Hematopoietic multipotent progenitor cell treated with erythropoietin and hydrocortisone succinate and interleukin-3 and kit ligand, for 6 days (in vitro differentiated cells): ENCODE data around the gene ARHGEF39.

Experiments used
- DNase-seq: peaks from one replicate; pipeline ENCODE4 v3.0.0-alpha.2; 2015

The ARHGEF39 gene

DNA sequence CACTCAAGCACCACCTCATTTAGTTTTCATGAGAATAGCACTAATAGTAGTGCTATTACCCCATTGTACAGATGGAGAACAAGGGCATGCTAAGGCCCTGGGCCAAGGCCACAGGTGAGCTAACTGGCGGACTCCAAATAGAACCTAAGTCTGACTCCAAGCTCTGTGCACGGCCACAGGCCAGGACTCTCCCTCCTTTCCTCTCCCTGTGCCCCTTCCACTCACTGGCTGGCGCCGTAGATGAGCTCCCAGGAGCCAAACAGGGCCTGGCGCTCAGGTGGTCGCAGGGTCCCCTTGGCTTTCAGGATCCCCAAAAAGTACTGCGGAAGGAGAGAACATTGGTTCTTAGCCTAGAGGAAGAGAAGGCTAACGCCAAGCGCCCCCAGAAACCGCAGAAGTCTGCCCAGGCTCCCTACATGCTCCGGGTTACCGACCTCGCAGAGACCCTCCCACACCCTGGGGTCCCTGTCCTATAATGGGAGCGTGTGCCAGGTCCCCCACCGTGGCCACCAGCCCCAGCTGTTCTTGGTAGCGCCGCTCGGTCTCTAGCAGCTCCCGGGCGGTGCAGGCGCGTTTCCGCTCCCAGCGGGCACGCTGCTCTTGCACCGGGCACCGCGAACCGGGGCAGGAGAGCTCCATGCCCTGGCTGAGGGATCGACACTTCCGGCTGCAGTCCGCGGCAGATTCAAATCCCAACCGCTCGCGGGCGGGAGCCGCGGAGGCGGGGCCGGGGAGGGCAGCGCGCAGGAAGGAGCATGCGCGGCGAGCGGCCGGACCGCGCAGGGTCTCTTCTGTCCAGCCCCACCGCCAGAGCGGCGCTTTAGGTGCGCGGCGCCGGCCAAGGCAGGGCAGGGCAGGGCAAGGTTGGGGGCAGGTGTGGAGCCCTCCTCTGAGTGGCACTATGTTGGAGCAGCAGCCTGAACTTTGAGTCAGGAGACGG, at the start of gene ARHGEF39:
TSS of gene ARHGEF39 (minus strand) at position 665 of the 940 bp plus-strand sequence. CDS start at position 639, 26 bp downstream.
- peak; percentile 89 for DNase-seq

DNA sequence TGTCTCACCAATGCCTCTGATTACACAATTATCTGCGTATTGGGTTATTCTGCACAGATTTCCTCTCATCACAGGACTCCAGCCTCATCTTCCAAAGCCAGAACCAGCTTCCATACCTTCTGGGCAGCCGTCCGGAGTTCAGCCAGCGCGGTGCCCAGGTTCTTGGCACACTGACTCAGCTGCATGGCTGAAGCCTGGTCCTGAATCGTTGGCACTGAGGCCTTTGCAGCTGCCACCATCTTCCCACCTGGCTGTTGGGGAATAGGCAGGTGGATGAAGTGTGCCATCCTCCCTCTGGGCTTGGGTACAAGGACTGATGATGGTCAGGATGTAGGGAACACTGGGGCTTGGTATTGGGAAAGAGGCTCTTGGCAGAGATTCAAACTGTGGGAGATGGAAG, 49.1 kb upstream of the ARHGEF39 start:
- no peak for DNase-seq

DNA sequence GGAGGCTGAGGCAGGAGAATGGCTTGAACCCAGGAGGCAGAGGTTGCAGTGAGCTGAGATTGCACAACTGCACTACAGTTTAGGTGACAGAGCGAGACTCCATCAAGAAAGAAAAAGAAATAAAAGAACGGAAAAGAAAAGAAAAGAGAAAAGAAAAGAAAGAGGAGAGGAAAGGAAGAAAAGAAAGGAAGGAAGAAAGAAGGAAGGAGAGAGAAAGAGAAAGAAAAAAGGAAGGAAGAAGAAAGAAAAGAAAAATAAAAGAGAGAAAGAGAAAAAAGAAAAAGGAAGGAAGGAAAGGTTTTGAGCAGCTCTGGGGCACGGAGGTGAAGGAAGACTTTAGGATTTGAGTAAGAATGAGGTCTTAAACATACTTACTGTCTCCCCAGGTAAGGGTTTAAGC, 48.6 kb upstream of the ARHGEF39 start:
- no peak for DNase-seq

DNA sequence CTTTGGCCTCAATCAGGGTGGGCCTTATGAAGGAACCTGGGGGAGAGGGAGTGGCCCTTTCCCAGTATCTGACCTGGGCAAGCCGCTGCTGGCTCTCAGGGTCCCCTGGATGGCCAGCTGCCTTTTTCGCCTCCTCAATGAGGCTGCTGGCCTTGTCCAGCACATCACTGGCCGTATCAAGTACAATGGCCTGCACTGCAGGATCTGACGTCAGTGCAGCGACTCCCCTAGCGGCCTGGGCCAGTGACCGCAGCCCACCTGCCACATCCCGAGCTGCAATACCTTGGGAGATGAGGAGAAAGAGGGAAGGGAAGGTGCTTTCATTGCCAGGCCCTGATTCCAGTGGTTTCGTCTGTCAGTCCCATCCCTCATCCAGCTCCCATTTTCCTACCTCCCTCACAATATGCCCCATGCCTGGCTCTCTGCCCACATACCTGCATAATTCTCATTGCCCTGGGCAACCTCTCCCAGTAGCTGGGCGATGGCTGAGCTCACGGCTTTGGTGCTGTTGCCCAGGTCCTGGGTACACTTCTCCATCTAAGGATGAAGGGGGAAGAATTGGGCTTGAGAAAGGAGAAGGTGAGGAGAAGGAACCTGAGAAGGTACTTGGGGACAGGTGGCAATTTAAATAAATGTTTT, 47.9 kb upstream of the ARHGEF39 start:
- DNase-seq = no peak

DNA sequence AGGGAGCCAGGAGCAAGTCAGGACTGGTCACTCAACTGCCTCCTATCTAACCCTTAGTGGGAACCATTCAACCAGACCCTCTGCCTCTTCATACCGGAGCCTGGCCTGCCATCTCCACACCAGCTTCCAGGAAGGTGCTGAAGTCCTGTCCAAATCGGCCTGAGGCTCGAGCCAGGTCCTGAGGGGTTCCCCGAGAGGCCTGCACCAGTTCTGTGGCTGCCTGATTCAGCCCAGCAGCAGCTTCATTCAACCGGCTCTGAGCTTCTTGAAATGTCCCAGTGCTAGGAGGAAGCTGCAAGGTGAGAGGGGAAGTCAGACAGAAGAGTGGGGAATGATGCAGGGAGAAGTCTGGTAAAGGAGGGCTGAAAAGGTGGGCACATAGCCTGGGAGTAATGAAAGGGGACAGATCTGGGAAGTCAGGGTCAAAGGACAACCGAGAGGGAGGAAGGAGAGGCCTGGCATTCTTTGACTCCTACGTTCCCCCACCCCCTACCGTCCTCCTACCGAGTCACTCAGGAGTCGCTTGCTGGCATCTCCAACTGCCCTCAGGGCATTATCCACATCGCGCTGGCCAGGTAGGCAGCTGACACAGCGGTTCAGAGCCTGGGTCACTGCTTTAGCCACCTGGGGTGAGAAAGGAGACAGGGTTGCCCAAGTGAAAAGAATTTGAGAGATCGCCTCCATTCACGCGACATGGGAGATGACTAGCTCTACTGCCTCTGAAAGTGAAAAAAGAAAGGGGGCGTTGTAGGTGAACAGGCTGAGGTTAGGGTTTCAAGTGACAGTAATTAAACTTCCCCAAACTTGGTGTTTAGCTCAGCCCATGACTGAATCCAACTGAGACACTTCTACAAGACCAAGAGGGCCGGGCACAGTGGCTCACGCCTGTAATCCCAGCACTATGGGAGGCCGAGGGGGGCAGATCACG, 46.8 kb upstream of the ARHGEF39 start:
- no peak for DNase-seq

DNA sequence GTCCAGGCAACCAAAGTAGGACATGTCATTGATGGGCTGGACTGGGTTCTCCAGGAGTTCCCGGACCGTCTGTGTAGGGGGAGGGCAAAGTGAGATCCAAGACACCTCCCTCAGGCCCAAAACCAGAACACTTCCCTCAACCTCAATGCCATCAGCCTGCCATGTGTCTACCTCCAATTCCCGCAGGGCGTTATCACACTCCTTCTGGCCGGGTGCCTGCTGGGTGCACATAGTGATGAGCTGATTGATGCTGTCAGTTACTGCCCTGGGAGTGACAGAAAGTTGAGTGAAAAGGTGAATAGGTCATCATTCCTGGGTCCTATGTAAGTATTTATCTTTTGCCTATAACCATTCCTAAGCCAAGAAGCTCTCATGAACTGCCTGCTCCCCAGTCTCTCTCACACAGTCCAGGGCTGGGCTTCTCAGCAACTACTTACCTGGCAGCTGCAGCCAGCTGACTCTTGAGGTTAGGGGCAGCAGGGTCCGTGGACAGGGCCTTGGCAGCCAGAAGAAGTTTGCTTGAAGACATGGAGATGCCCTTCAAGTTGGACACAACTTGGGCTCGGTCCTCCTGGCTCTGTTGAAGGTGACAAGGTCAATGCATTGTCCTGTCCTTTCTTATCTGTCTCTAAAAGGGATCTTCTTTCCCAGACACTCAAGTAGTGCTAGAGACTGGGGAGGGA, 46.0 kb upstream of the ARHGEF39 start:
- DNase-seq = no peak

DNA sequence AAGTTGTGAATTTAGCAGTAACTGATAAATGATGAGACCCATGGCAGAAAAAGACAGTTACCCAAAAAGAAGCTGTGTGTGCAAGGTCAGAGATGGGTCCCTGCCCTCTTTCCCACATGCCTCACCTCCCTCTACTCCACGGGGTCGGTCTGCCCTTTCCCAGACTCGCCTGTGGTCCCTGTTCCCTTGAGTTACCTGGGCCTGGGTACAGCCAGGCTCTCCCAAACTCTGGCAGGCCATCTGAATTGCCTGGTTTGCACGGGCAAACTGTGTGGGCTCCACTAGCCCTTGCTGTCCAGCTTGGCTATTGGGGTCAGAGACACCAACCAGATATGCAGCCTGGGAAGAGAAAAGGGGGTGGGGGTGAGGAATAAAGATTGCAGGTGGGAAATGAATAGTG, 43.2 kb upstream of the ARHGEF39 start:
- no peak for DNase-seq

- no peak for DNase-seq
Observed at GRCh38 chr9:35706951-35707350, 42.0 kb upstream of the ARHGEF39 start.

- DNase-seq = no peak
Observed at GRCh38 chr9:35705836-35706430, 40.9 kb upstream of the ARHGEF39 start.

- DNase-seq = no peak
Observed at GRCh38 chr9:35705372-35705771, 40.4 kb upstream of the ARHGEF39 start.

GRCh38 chr9:35703906-35704672, 39.1 kb upstream of the ARHGEF39 start:
- no peak for DNase-seq

DNA sequence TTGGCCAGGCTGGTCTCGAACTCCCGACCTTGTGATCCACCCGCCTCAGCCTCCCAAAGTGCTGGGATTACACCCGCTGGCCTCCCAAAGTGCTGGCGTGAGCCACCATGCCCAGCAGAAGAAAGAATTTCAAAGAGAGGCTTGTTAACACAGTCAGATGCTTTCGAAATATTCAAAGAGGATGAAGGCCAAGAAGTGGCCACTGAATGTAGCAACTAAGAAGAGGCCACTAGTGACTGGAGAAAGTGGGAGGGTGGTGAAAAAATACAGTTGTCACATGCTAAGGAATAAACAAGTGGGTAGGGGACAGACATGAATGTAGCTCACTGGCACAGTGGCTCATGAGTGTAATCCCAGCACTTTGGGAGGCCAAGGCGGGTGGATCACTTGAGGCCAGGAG, 37.7 kb upstream of the ARHGEF39 start:
- DNase-seq = no peak

DNA sequence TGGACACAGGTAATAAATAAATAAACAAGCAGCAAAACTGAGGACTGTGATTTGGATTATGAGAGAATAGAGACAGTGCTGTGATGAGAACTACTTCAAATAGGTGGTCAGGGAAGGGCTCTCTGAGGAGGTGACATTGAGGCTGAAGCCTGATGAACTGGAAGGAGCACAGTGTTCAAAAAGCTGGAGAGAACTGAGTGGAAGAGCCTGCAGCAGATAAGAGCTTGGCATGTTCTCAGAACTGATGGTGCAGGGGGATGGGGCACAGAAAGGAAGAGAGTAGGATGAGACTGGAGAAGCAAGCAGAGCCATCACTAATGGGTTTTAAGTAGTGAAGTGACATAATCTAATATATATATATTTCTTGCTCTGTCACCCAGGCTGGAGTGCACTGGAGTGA, 35.9 kb upstream of the ARHGEF39 start:
- no peak for DNase-seq

GRCh38 chr9:35700031-35700430, 35.0 kb upstream of the ARHGEF39 start:
- no peak for DNase-seq

DNA sequence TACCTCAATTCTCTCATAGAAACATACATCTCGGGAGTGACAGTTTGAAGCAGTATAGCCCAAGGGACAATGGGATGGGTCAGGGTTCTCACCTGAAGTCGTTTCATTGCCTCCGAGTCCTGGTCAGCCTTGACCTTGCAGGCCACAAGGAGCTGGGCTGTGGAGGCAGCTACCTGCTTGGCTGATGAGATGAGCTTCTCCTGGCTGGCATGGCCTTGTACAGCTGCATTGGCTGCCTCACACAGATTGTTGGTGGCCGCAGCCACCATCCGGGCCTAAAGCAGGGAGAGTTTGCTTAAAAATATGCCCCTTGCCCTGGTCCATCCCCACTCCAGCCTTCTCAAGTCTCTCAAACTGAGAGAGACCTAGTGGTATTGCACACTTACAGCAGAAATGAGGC, 33.2 kb upstream of the ARHGEF39 start:
- no peak for DNase-seq

- no peak for DNase-seq
Observed at GRCh38 chr9:35697486-35697885, 32.5 kb upstream of the ARHGEF39 start.

GRCh38 chr9:35696520-35697215, 31.7 kb upstream of the ARHGEF39 start:
- peak; percentile 81 for DNase-seq

- DNase-seq = no peak
Observed at GRCh38 chr9:35695943-35696401, 31.0 kb upstream of the ARHGEF39 start.

DNA sequence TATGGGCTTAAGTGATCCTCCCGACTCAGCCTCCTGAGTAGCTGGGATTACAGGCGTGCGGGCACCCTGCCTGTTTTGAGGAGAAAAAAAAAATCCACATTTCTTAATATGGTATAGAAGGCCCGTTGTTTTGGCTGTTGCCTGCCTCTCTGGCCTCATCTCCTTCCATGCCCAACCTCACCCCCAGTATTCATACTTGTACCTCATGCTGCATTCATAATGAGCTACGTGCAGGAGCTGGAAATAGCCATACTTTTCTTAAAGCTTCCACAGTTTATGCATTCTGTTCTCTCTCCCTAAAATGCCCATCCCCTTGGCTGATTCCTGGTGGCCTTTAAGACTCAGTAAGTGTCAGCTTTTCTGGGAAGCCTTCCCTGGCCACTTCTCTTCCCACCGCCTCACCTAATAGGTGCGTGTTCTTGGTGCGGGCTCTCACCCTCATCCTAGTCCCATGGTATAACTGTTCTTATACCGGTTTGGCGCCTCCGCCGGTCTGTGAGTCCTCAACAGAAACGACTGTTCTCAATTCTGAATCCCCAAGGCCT, 26.8 kb upstream of the ARHGEF39 start:
- no peak for DNase-seq

- peak; percentile 32 for DNase-seq
Observed at GRCh38 chr9:35691334-35691650, 26.3 kb upstream of the ARHGEF39 start.
